H9 (cell line): ENCODE measurements around the gene CRAMP1. TPM values are rescaled to one million over a fixed set of nuclear protein-coding genes. Genes with fewer than 3 reads are reported as not detected.

Source experiments
- DNase-seq: peaks from one replicate; pipeline ENCODE4 v3.0.0-alpha.2; 2017
- H2AFZ ChIP-seq: one replicate; pipeline ENCODE4 v1.6.1; 2013; ENCODE audit warnings: mild to moderate bottlenecking, low read length, control low read depth, moderate library complexity
- H2AK5ac ChIP-seq: 2 replicates; pipeline ENCODE4 v1.6.1; 2013; ENCODE audit warnings: low read length, control low read depth, mixed read lengths; ENCODE audit not compliant: insufficient read length
- H2BK120ac ChIP-seq: one replicate; pipeline ENCODE4 v1.6.1; 2013; ENCODE audit warnings: low read depth, mild to moderate bottlenecking, low read length, control low read depth, inconsistent platforms; ENCODE audit not compliant: poor library complexity, severe bottlenecking
- H2BK12ac ChIP-seq: 2 replicates; pipeline ENCODE4 v1.6.1; 2013; ENCODE audit warnings: low read length, control low read depth, mixed read lengths, low read depth; ENCODE audit not compliant: insufficient read length
- H2BK15ac ChIP-seq: 2 replicates; pipeline ENCODE4 v1.6.1; 2013; ENCODE audit warnings: low read depth, low read length, control low read depth
- H2BK20ac ChIP-seq: one replicate; pipeline ENCODE4 v1.6.1; 2013; ENCODE audit warnings: low read depth, mild to moderate bottlenecking, low read length, control low read depth, inconsistent platforms; ENCODE audit not compliant: poor library complexity, severe bottlenecking
- H2BK5ac ChIP-seq: 2 replicates; pipeline ENCODE4 v1.6.1; 2013; ENCODE audit warnings: low read length, control low read depth, mixed read lengths; ENCODE audit not compliant: insufficient read length
- H3K14ac ChIP-seq: 2 replicates; pipeline ENCODE4 v1.6.1; 2013; ENCODE audit warnings: low read length, control low read depth; ENCODE audit not compliant: insufficient read depth
- H3K18ac ChIP-seq: 2 replicates; pipeline ENCODE4 v1.6.1; 2013; ENCODE audit warnings: low read depth, mild to moderate bottlenecking, mixed read lengths, low read length, control low read depth; ENCODE audit not compliant: insufficient read length
- H3K23ac ChIP-seq: 2 replicates; pipeline ENCODE4 v1.6.1; 2013; ENCODE audit warnings: low read length, control low read depth, mixed read lengths, low read depth; ENCODE audit not compliant: insufficient read length
- H3K23me2 ChIP-seq: 2 replicates; pipeline ENCODE4 v1.6.1; 2013; ENCODE audit warnings: low read depth, mild to moderate bottlenecking, mixed read lengths, low read length, control low read depth; ENCODE audit not compliant: insufficient read length, poor library complexity, severe bottlenecking
- H3K27ac ChIP-seq: 2 replicates; pipeline ENCODE4 v1.5.1; 2013; ENCODE audit warnings: low read length, control low read depth, mixed read lengths, low read depth; ENCODE audit not compliant: insufficient read length
- H3K27me3 ChIP-seq: 2 replicates; pipeline ENCODE4 v1.6.1; 2013; ENCODE audit warnings: low read length, control low read depth, inconsistent platforms; ENCODE audit not compliant: insufficient read depth
- H3K4ac ChIP-seq: 2 replicates; pipeline ENCODE4 v1.6.1; 2013; ENCODE audit warnings: low read depth, mild to moderate bottlenecking, control low read depth, inconsistent platforms, low read length, moderate library complexity
- H3K4me1 ChIP-seq: 2 replicates; pipeline ENCODE4 v1.6.1; 2013; ENCODE audit warnings: low read length, control low read depth, inconsistent platforms; ENCODE audit not compliant: insufficient read depth
- H3K4me2 ChIP-seq: 2 replicates; pipeline ENCODE4 v1.6.1; 2013; ENCODE audit warnings: low read length, control low read depth, mixed read lengths; ENCODE audit not compliant: insufficient read length, insufficient read depth
- H3K56ac ChIP-seq: 2 replicates; pipeline ENCODE4 v1.6.1; 2013; ENCODE audit warnings: low read depth, mild to moderate bottlenecking, mixed read lengths, low read length, control low read depth; ENCODE audit not compliant: insufficient read length
- H3K79me1 ChIP-seq: 2 replicates; pipeline ENCODE4 v1.6.1; 2013; ENCODE audit warnings: low read depth, mild to moderate bottlenecking, moderate library complexity, low read length, control low read depth, inconsistent platforms; ENCODE audit not compliant: insufficient read depth, poor library complexity, severe bottlenecking
- H3K79me2 ChIP-seq: 2 replicates; pipeline ENCODE4 v1.6.1; 2013; ENCODE audit warnings: low read length, control low read depth, inconsistent platforms; ENCODE audit not compliant: insufficient read depth
- H3K9ac ChIP-seq: 2 replicates; pipeline ENCODE4 v1.6.1; 2013; ENCODE audit warnings: low read length, control low read depth, mixed read lengths; ENCODE audit not compliant: insufficient read length; ENCODE audit errors: extremely low read depth
- H3K9me3 ChIP-seq: one replicate; pipeline ENCODE4 v1.6.1; 2013; ENCODE audit warnings: low read depth, low read length, inconsistent platforms; ENCODE audit not compliant: control insufficient read depth
- H3T11ph ChIP-seq: one replicate; pipeline ENCODE4 v1.6.1; 2013; ENCODE audit warnings: mild to moderate bottlenecking, low read length, control low read depth, inconsistent platforms
- H4K20me1 ChIP-seq: one replicate; pipeline ENCODE4 v1.6.1; 2013; ENCODE audit not compliant: control insufficient read depth, insufficient read length, insufficient read depth
- H4K5ac ChIP-seq: 2 replicates; pipeline ENCODE4 v1.6.1; 2013; ENCODE audit warnings: low read depth, mild to moderate bottlenecking, mixed read lengths, low read length, control low read depth; ENCODE audit not compliant: insufficient read length
- H4K8ac ChIP-seq: replicated peaks from 2 replicates; pipeline ENCODE4 v1.6.1; 2013; ENCODE audit warnings: low read length, control low read depth, mixed read lengths, low read depth; ENCODE audit not compliant: insufficient read length
- H4K91ac ChIP-seq: 2 replicates; pipeline ENCODE4 v1.6.1; 2013; ENCODE audit warnings: low read depth, mild to moderate bottlenecking, moderate library complexity, mixed read lengths, low read length, control low read depth; ENCODE audit not compliant: insufficient read length
- H3K27ac Mint-ChIP-seq, 3 experiments: 2 replicates in 2 of 3; 3 replicates in 1 of 3; pipeline ENCODE4 v1.8.0; 2020 to 2021; ENCODE audit warnings: mixed read lengths in 3 of 3, mild to moderate bottlenecking in 1 of 3, moderate library complexity in 1 of 3
- H3K27me3 Mint-ChIP-seq: 2 replicates; pipeline ENCODE4 v1.8.0; 2021; ENCODE audit warnings: low read depth, mild to moderate bottlenecking, moderate library complexity, mixed read lengths
- H3K36me3 Mint-ChIP-seq, 3 experiments: 2 replicates in 2 of 3; 3 replicates in 1 of 3; pipeline ENCODE4 v1.8.0; 2020 to 2021; ENCODE audit warnings: low read depth in 3 of 3, mixed read lengths in 3 of 3; ENCODE audit not compliant: insufficient read depth in 1 of 3
- H3K4me1 Mint-ChIP-seq, 2 experiments: 2 replicates each; pipeline ENCODE4 v1.8.0; 2020; ENCODE audit warnings: mixed read lengths in 2 of 2
- H3K4me3 Mint-ChIP-seq, 2 experiments: 2 replicates in 1 of 2; 3 replicates in 1 of 2; pipeline ENCODE4 v1.8.0; 2020 to 2021; ENCODE audit warnings: mild to moderate bottlenecking in 2 of 2, mixed read lengths in 2 of 2, moderate library complexity in 1 of 2
- H3K9me3 Mint-ChIP-seq, 2 experiments: 2 replicates in 1 of 2; 3 replicates in 1 of 2; pipeline ENCODE4 v1.8.0; 2020; ENCODE audit warnings: mild to moderate bottlenecking in 2 of 2, mixed read lengths in 2 of 2, moderate library complexity in 1 of 2
- CTCF ChIP-seq: fragments of 200-600 bp; sonication (generic); conservative IDR thresholded peaks from 3 replicates; pipeline ENCODE4 v1.8.0; 2021; ENCODE audit warnings: antibody characterized with exemption, mild to moderate bottlenecking
- WGBS: extraction: QIAGEN DNeasy Blood & Tissue Kit; methylation state at CpG from one replicate; pipeline ENCODE4 v1.1.7; 2013; ENCODE audit warnings: missing lambda C conversion rate, low lambda C conversion rate, mixed read lengths; ENCODE audit not compliant: insufficient read length; ENCODE audit errors: extremely low coverage; 5-methylcytosine and 5-hydroxymethylcytosine counted together
- total RNA-seq: library from RNA; stranded (reverse); gene quantifications from 2 replicates; pipeline ENCODE4 v1.2.1, GENCODE V29; 2021

The CRAMP1 gene
- total RNA-seq, 1 experiment from 2014 or later = 46.2 TPM

- WGBS = no CpG with 5 or more reads among the region's 15 CpGs
These were observed 7.8 kb downstream of the CRAMP1 start for GRCh38 chr16:1619976-1620375.

More at GRCh38 chr16:1619976-1620375, 7.8 kb downstream of the CRAMP1 start:
- no peaks in the 10 kb centered on the region for H3K27me3 Mint-ChIP-seq
- peaks cover 8% of the 10 kb centered on the region; the same call in 1 of the 2 replicates for H3K79me2 ChIP-seq
- H2BK15ac ChIP-seq = no peak overlapping the region
- H3K4me1 Mint-ChIP-seq = peaks cover 8 to 9% of the 10 kb centered on the region in 2 experiments
- DNase-seq = no peak
- H3K14ac ChIP-seq = no peak overlapping the region
- no peaks in the 10 kb centered on the region for H3K4me1 ChIP-seq
- H3K9me3 Mint-ChIP-seq = peaks cover 0 to 2% of the 10 kb centered on the region in 2 experiments; a peak in 1 of 5 replicates
- no peaks in the 10 kb centered on the region for H3K23me2 ChIP-seq
- H2AFZ ChIP-seq = no peak overlapping the region
- no peaks in the 10 kb centered on the region for H3K27me3 ChIP-seq
- H3K9me3 ChIP-seq = no peaks in the 10 kb centered on the region
- H3T11ph ChIP-seq = no peak overlapping the region
- no peak overlapping the region for H2BK120ac ChIP-seq
- H3K18ac ChIP-seq = no peak overlapping the region
- peaks cover 8% of the 10 kb centered on the region for H3K79me1 ChIP-seq
- peak overlapping the region in 1 of 3 experiments; percentile 94; a peak in 1 of 7 replicates for H3K27ac Mint-ChIP-seq
- H2BK20ac ChIP-seq = no peak overlapping the region
- H4K91ac ChIP-seq = no peak overlapping the region
- peaks cover 18 to 54% (median 53%) of the 10 kb centered on the region in 3 experiments; a peak in 6 of 7 replicates for H3K36me3 Mint-ChIP-seq
- H3K56ac ChIP-seq = no peak overlapping the region
- H3K27ac ChIP-seq = no peak overlapping the region
- H4K8ac ChIP-seq = no peak overlapping the region
- no peak for TF ChIP-seq CTCF
- H3K4me3 Mint-ChIP-seq = no peak overlapping the region; a peak in 1 of 5 replicates
- no peak overlapping the region for H3K23ac ChIP-seq
- no peak overlapping the region for H3K9ac ChIP-seq
- H4K20me1 ChIP-seq = no peaks in the 10 kb centered on the region
- no peak overlapping the region for H3K4me2 ChIP-seq
- no peak overlapping the region for H3K4ac ChIP-seq
- no peak overlapping the region for H2AK5ac ChIP-seq
- H2BK5ac ChIP-seq = no peak overlapping the region
- no peak overlapping the region for H4K5ac ChIP-seq
- no peak overlapping the region for H2BK12ac ChIP-seq
